Measurements from ENCODE around the gene BDH1. TPM values are rescaled to one million over a fixed set of nuclear protein-coding genes. Genes with fewer than 3 reads are reported as not detected.

Gene BDH1
- total RNA-seq, 4 donors from 2014 or later, result 127 to 258 (median 197) TPM

DNA sequence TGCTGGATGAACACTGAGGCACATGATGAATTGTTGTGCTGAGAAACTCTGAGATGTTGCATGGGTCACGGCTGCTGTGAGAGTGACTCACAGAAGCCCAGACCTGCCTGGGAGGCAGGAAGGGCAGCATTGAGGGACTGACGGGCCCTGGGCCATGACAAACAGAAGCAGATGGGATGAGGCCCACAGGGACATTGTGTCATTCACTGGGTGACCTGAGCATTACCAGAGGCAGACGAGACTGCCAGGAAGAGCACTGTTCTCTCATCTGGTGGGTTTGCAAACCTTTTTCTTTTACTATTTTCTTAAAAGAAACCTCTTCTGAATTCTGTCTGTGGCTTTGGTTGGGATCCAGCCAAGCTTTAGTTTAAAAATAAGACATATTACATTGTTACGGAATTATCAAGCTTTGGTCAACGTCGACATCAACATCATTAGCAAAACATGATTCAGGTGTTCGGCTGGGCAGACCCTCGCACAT is 67.8 kb downstream of the BDH1 start:
- Histone ChIP-seq H3K27ac (no peak overlapping the region), H3K4me1 (no peaks in the 10 kb centered on the region), H3K4me3 (no peak overlapping the region), H3K9me3 (no peaks in the 10 kb centered on the region), H3K27me3 (no peaks in the 10 kb centered on the region), H3K36me3 (no peaks in the 10 kb centered on the region)
- no peak for DNase-seq
- in situ Hi-C loops (cut with MboI; ENCODE audit: low pct_ligation_motif_present in 1 of 4, low pct_unique_long_range_greater_than_20kb in 1 of 4, low sequenced_read_pairs in 3 of 4) (no loop called here), intact Hi-C loops (cut with DNase I; ENCODE audit: low total_unique reads) (no loop called here)
- WGBS, 2 donors (ENCODE audit: low coverage in 1 of 2), result 58 to 71% methylated on average over 5 to 8 of the region's 8 CpGs
- TF ChIP-seq POLR2A (IDR thresholded peaks at IDR 0.05), result no peak
- TF ChIP-seq, protein P1, sequence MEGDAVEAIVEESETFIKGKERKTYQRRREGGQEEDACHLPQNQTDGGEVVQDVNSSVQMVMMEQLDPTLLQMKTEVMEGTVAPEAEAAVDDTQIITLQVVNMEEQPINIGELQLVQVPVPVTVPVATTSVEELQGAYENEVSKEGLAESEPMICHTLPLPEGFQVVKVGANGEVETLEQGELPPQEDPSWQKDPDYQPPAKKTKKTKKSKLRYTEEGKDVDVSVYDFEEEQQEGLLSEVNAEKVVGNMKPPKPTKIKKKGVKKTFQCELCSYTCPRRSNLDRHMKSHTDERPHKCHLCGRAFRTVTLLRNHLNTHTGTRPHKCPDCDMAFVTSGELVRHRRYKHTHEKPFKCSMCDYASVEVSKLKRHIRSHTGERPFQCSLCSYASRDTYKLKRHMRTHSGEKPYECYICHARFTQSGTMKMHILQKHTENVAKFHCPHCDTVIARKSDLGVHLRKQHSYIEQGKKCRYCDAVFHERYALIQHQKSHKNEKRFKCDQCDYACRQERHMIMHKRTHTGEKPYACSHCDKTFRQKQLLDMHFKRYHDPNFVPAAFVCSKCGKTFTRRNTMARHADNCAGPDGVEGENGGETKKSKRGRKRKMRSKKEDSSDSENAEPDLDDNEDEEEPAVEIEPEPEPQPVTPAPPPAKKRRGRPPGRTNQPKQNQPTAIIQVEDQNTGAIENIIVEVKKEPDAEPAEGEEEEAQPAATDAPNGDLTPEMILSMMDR (IDR thresholded peaks at IDR 0.05), result no peak
- TF ChIP-seq POLR2AphosphoS5 (IDR thresholded peaks at IDR 0.05), result no peak
- TF ChIP-seq EP300 (IDR thresholded peaks at IDR 0.05; ENCODE audit: low read depth), result no peak

DNA sequence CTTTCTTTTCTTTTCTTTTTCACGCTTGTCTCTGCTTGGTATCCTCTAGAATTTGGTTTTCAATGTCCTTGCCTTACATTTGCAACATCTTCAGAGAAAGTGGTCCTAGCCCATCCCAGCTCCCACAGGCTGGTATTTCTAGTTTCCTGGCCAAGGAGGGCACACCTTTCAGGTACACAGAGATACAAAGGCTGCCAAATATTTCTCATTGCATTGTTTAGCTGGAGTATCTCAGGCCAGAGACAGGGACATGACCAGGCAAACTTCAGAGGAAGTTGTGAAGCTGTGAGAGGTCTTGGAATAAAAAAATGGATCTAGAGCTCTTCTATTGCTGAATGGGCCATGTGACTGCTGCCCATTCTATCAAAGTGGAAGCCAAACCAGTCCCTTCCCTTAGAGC is 68.9 kb downstream of the BDH1 start:
- Histone ChIP-seq H3K4me1 (no peaks in the 10 kb centered on the region), H3K27me3 (no peaks in the 10 kb centered on the region), H3K27ac (no peak overlapping the region), H3K36me3 (no peaks in the 10 kb centered on the region), H3K4me3 (no peak overlapping the region), H3K9me3 (no peaks in the 10 kb centered on the region)
- no peak for TF ChIP-seq EP300 (IDR thresholded peaks at IDR 0.05; ENCODE audit: low read depth)
- in situ Hi-C loops (cut with MboI; ENCODE audit: low pct_ligation_motif_present in 1 of 4, low pct_unique_long_range_greater_than_20kb in 1 of 4, low sequenced_read_pairs in 3 of 4) (no loop called here), intact Hi-C loops (cut with DNase I; ENCODE audit: low total_unique reads) (no loop called here)
- 85 to 88% methylated on average over 1 of the region's 1 CpG for WGBS, 2 donors (ENCODE audit: low coverage in 1 of 2)
- DNase-seq, result no peak

DNA sequence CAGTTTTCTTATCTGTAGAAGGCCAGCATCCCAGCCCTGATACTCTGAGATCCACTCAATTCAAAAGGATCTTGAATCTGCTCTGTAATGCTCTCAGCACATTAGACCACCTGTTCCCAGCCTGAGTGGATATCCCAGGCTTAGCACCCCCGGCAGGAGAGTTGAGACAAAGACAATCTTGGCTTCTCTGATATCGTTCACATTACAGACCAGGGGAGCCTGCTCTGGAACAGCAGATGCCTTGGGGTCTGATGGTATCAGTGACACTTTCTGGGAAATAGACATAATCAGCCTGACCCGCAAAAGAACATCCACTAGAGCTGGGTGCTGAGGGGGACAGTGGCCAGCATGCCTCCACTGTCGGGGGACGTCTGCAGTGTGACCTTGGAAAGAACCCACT is 70.6 kb downstream of the BDH1 start:
- no peak for TF ChIP-seq POLR2A (IDR thresholded peaks at IDR 0.05)
- TF ChIP-seq EP300 (IDR thresholded peaks at IDR 0.05; ENCODE audit: low read depth), result no peak
- TF ChIP-seq POLR2AphosphoS5 (IDR thresholded peaks at IDR 0.05), result no peak
- TF ChIP-seq, protein P1 (IDR thresholded peaks at IDR 0.05), result no peak
- Histone ChIP-seq H3K27me3 (no peaks in the 10 kb centered on the region), H3K4me1 (no peaks in the 10 kb centered on the region), H3K9me3 (no peaks in the 10 kb centered on the region), H3K27ac (no peak overlapping the region), H3K36me3 (no peaks in the 10 kb centered on the region), H3K4me3 (no peak overlapping the region)
- in situ Hi-C loops (cut with MboI; ENCODE audit: low pct_ligation_motif_present in 1 of 4, low pct_unique_long_range_greater_than_20kb in 1 of 4, low sequenced_read_pairs in 3 of 4) (no loop called here), intact Hi-C loops (cut with DNase I; ENCODE audit: low total_unique reads) (loop anchor here (2.0 kb wide), 1 partner anchor 50 kb away; no protein-coding TSS in a partner anchor)
- 89% methylated on average over 5 of the region's 5 CpGs; no CpG with 5 or more reads in 1 of the 2 donors for WGBS, 2 donors (ENCODE audit: low coverage in 1 of 2)
- DNase-seq, result no peak

DNA sequence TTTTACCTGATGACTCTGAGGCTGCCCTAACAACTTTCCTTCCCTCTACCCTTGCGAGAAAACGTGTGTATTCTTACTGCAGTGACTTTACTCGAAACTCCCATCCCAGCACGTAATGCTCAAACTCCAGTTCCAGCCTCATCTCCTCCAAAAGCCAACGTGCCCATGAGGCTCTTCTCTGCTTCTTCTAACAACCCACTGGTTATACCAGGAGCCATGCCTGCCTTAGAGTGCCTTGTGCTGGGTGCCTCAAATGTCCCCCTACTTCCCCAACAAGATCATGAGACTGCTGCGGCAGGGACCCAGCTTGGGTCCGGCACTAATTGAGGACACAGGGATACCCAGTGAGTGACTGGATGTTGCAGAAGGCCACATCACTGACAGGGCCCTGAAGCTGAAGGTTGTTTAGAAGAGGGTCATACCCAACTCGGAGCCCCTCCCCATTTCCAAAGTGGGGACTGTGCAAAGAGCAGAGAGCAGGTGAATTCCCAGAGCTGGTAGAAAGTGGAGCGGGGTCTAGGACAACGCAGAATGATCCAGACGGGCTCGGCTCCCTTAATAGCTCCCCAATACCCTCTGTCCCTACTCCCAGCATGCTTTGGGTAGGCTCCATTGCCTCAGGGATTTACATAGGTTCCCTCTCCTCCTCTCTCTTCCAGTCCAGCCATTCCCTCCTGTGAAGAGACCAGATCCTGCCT is 71.4 kb downstream of the BDH1 start:
- no peaks in the 10 kb centered on the region for H3K27me3 ChIP-seq
- H3K27ac ChIP-seq, result no peak overlapping the region
- no peaks in the 10 kb centered on the region for H3K4me1 ChIP-seq
- no peaks in the 10 kb centered on the region for H3K36me3 ChIP-seq
- DNase-seq, result no peak
- no peak overlapping the region for H3K4me3 ChIP-seq
- 82 to 83% methylated on average over 5 to 12 of the region's 12 CpGs for WGBS, 2 donors (ENCODE audit: low coverage in 1 of 2)
- intact Hi-C loops (cut with DNase I; ENCODE audit: low total_unique reads) (loop anchor here (2.0 kb wide), 1 partner anchor 50 kb away; no protein-coding TSS in a partner anchor), in situ Hi-C loops (cut with MboI; ENCODE audit: low pct_ligation_motif_present in 1 of 4, low pct_unique_long_range_greater_than_20kb in 1 of 4, low sequenced_read_pairs in 3 of 4) (no loop called here)
- H3K9me3 ChIP-seq, result no peaks in the 10 kb centered on the region
- TF ChIP-seq EP300 (IDR thresholded peaks at IDR 0.05; ENCODE audit: low read depth), result no peak
- TF ChIP-seq, protein P1 (IDR thresholded peaks at IDR 0.05), result no peak
- no peak for TF ChIP-seq POLR2AphosphoS5 (IDR thresholded peaks at IDR 0.05)
- no peak for TF ChIP-seq POLR2A (IDR thresholded peaks at IDR 0.05)
